CD4-positive, alpha-beta T cell (primary cell): ENCODE data around the gene CYYR1. TPM values are rescaled to one million over a fixed set of nuclear protein-coding genes. Genes with fewer than 3 reads are reported as not detected.

ENCODE experiments used
- ATAC-seq: fragments of 200-7000 bp; cut with Tn5 transposase; one replicate; pipeline ENCODE4 v1.10.0; 2022; ENCODE audit warnings: mild to moderate bottlenecking; ENCODE audit not compliant: poor library complexity
- CTCF ChIA-PET: fragments of 350-600 bp; sonication (Branson Sonifier 250); formaldehyde crosslinking; loops from one replicate; lab custom pipeline; 2021; ENCODE audit warnings: antibody characterized with exemption, inconsistent platforms; lab: Charles Lee
- POLR2A ChIA-PET: fragments of 350-600 bp; sonication (Branson Sonifier 250); formaldehyde crosslinking; loops from one replicate; lab custom pipeline; 2021; ENCODE audit warnings: antibody characterized with exemption, inconsistent platforms; lab: Charles Lee
- DNase-seq, 14 experiments: peaks; one replicate each; pipeline ENCODE4 v3.0.0-alpha.2; 2013 to 2020; ENCODE audit warnings: mixed read lengths in 2 of 14
- H3K27ac ChIP-seq, 2 donors: one replicate each; pipeline versions ENCODE4 v1.5.1 to v1.7.0; 2013; ENCODE audit warnings: low read length in 2 of 2, low read depth in 1 of 2, mild to moderate bottlenecking in 1 of 2
- H3K27me3 ChIP-seq, 2 experiments: 1 replicate in 1 of 2; 2 replicates in 1 of 2; pipeline versions ENCODE4 v1.6.1 to v1.7.0; 2013; ENCODE audit warnings: low read length in 2 of 2, control low read depth in 1 of 2, mild to moderate bottlenecking in 1 of 2, moderate library complexity in 1 of 2; ENCODE audit not compliant: insufficient read depth in 2 of 2, control insufficient read depth in 1 of 2
- H3K36me3 ChIP-seq: one replicate; pipeline ENCODE4 v1.6.1; 2013; ENCODE audit warnings: low read length, control low read depth; ENCODE audit not compliant: insufficient read depth
- H3K4me1 ChIP-seq: one replicate; pipeline ENCODE4 v1.6.1; 2013; ENCODE audit warnings: low read length, control low read depth; ENCODE audit not compliant: insufficient read depth
- H3K4me3 ChIP-seq: one replicate; pipeline ENCODE4 v1.5.1; 2013; ENCODE audit warnings: mild to moderate bottlenecking, low read length, moderate library complexity
- H3K9me3 ChIP-seq, 2 experiments: 1 replicate in 1 of 2; 2 replicates in 1 of 2; pipeline versions ENCODE4 v1.6.1 to v1.7.0; 2013; ENCODE audit warnings: low read length in 2 of 2, mild to moderate bottlenecking in 2 of 2, control low read depth in 1 of 2, moderate library complexity in 1 of 2; ENCODE audit not compliant: control insufficient read depth in 1 of 2, insufficient read depth in 1 of 2
- H3K27ac Mint-ChIP-seq: one replicate; pipeline ENCODE4 v1.8.0; 2020; ENCODE audit warnings: mixed read lengths
- H3K27me3 Mint-ChIP-seq: one replicate; pipeline ENCODE4 v1.8.0; 2021; ENCODE audit warnings: mixed read lengths
- H3K36me3 Mint-ChIP-seq: one replicate; pipeline ENCODE4 v1.8.0; 2021; ENCODE audit warnings: low read depth, mixed read lengths
- H3K4me1 Mint-ChIP-seq: one replicate; pipeline ENCODE4 v1.8.0; 2021; ENCODE audit warnings: low read depth, mixed read lengths
- H3K4me3 Mint-ChIP-seq: one replicate; pipeline ENCODE4 v1.8.0; 2020; ENCODE audit warnings: mild to moderate bottlenecking, mixed read lengths
- H3K9me3 Mint-ChIP-seq: one replicate; pipeline ENCODE4 v1.8.0; 2020; ENCODE audit warnings: mixed read lengths
- CTCF ChIP-seq: fragments of 200-600 bp; IDR thresholded peaks from one replicate; pipeline ENCODE4 v1.8.0; 2022; ENCODE audit warnings: antibody characterized with exemption, mild to moderate bottlenecking
- intact Hi-C, 2 experiments: fragments of 100-400 bp; cut with DNase I in 1 of 2; cut with micrococcal nuclease in 1 of 2; formaldehyde crosslinking; loops; one replicate each; pipeline versions ENCODE4 v1.15.1 to v1.9.0; 2023 to 2025; cut with DNase I, micrococcal nuclease
- total RNA-seq, 174 experiments: library from RNA in 2 of 174; stranded (reverse) in 2 of 174; gene quantifications; one replicate each; pipeline ENCODE4 v1.2.3 and lab custom pipeline; 2021 to 2026

Gene CYYR1
- total RNA-seq, 2 experiments from 2014 or later = not detected

GRCh38 chr21:26506956-26507355 lies 66.1 kb downstream of the CYYR1 start:
- Histone ChIP-seq H3K4me3 (no peak overlapping the region), H3K27ac (no peak overlapping the region), H3K27me3 (no peaks in the 10 kb centered on the region), H3K9me3 (no peaks in the 10 kb centered on the region), H3K36me3 (no peaks in the 10 kb centered on the region), H3K4me1 (no peaks in the 10 kb centered on the region)
- H3K36me3 Mint-ChIP-seq = no peaks in the 10 kb centered on the region
- ATAC-seq = no peak
- H3K4me1 Mint-ChIP-seq = no peaks in the 10 kb centered on the region
- ChIA-PET POLR2A (no interaction called here), CTCF (no interaction called here)
- H3K27ac Mint-ChIP-seq = no peak overlapping the region
- no peaks in the 10 kb centered on the region for H3K9me3 Mint-ChIP-seq
- H3K4me3 Mint-ChIP-seq = no peak overlapping the region
- DNase-seq = no peak
- intact Hi-C loops = no loop called here
- H3K27me3 Mint-ChIP-seq = no peaks in the 10 kb centered on the region
- TF ChIP-seq CTCF = no peak

GRCh38 chr21:26505211-26505610 lies 67.9 kb downstream of the CYYR1 start:
- Histone ChIP-seq H3K4me1 (no peaks in the 10 kb centered on the region), H3K27me3 (no peaks in the 10 kb centered on the region), H3K36me3 (no peaks in the 10 kb centered on the region), H3K9me3 (no peaks in the 10 kb centered on the region), H3K4me3 (no peak overlapping the region), H3K27ac (no peak overlapping the region)
- ChIA-PET POLR2A (no interaction called here), CTCF (no interaction called here)
- TF ChIP-seq CTCF = no peak
- H3K36me3 Mint-ChIP-seq = no peaks in the 10 kb centered on the region
- no peaks in the 10 kb centered on the region for H3K9me3 Mint-ChIP-seq
- H3K4me3 Mint-ChIP-seq = no peak overlapping the region
- ATAC-seq (no peak), DNase-seq (no peak)
- no peak overlapping the region for H3K27ac Mint-ChIP-seq
- H3K27me3 Mint-ChIP-seq = no peaks in the 10 kb centered on the region
- intact Hi-C loops = no loop called here
- no peaks in the 10 kb centered on the region for H3K4me1 Mint-ChIP-seq

- Histone ChIP-seq H3K4me3 (no peak overlapping the region), H3K36me3 (no peaks in the 10 kb centered on the region), H3K27me3 (no peaks in the 10 kb centered on the region), H3K9me3 (no peaks in the 10 kb centered on the region), H3K27ac (no peak overlapping the region), H3K4me1 (no peaks in the 10 kb centered on the region)
- ChIA-PET CTCF (no interaction called here), POLR2A (no interaction called here)
- TF ChIP-seq CTCF = no peak
- Mint-ChIP-seq H3K4me1 (no peaks in the 10 kb centered on the region), H3K27ac (no peak overlapping the region), H3K4me3 (no peak overlapping the region), H3K36me3 (no peaks in the 10 kb centered on the region), H3K27me3 (no peaks in the 10 kb centered on the region), H3K9me3 (peaks cover 2% of the 10 kb centered on the region)
- intact Hi-C loops = no loop called here
- no peak for DNase-seq
- ATAC-seq = no peak
Measured at GRCh38 chr21:26503414-26503813, 69.7 kb downstream of the CYYR1 start.
